Tibial nerve (tissue), 4 donors: Measurements from ENCODE around the gene VGF. TPM values are rescaled to one million over a fixed set of nuclear protein-coding genes. Genes with fewer than 3 reads are reported as not detected.

Source experiments
- DNase-seq, 2 donors: peaks; one replicate each; pipeline ENCODE4 v3.0.0-alpha.2; 2019; ENCODE audit warnings: low spot score in 2 of 2
- H3K27ac ChIP-seq, 4 donors: fragments of 200-600 bp; sonication (generic) in 3 of 4; one replicate each; pipeline ENCODE4 v1.5.1; 2017 to 2019; ENCODE audit warnings: mild to moderate bottlenecking in 1 of 4
- H3K27me3 ChIP-seq, 2 donors: fragments of 200-600 bp; sonication (generic) in 1 of 2; one replicate each; pipeline versions ENCODE4 v1.5.1 to v1.6.0; 2017 to 2019
- H3K36me3 ChIP-seq, 3 donors: fragments of 200-600 bp; sonication (generic); one replicate each; pipeline ENCODE4 v1.5.1; 2018 to 2019
- H3K4me1 ChIP-seq, 4 donors: fragments of 200-600 bp; sonication (generic) in 3 of 4; one replicate each; pipeline ENCODE4 v1.5.1; 2017 to 2019
- H3K4me3 ChIP-seq, 4 donors: fragments of 200-600 bp; sonication (generic) in 3 of 4; one replicate each; pipeline ENCODE4 v1.5.1; 2017 to 2019; ENCODE audit warnings: mild to moderate bottlenecking in 1 of 4, moderate library complexity in 1 of 4
- H3K9me3 ChIP-seq, 4 donors: fragments of 200-600 bp; sonication (generic) in 3 of 4; one replicate each; pipeline ENCODE4 v1.5.1; 2017 to 2019
- EP300 ChIP-seq, 2 donors: sonication (generic); formaldehyde crosslinking; IDR thresholded peaks; one replicate each; pipeline ENCODE4 v1.6.1; 2017; ENCODE audit warnings: antibody characterized with exemption in 2 of 2, mild to moderate bottlenecking in 1 of 2
- POLR2A ChIP-seq, 2 donors: fragments of 450-650 bp; IDR thresholded peaks; one replicate each; pipeline ENCODE4 v1.6.1; 2017; ENCODE audit warnings: antibody characterized with exemption in 2 of 2, mild to moderate bottlenecking in 2 of 2, moderate library complexity in 2 of 2
- WGBS, 2 donors: methylation state at CpG; one replicate each; pipeline ENCODE4 v1.1.5; 2018; 5-methylcytosine and 5-hydroxymethylcytosine counted together
- total RNA-seq, 4 donors: library from RNA; depleted of rRNA; stranded (reverse); fragments of >200 nt; gene quantifications; one replicate each; pipeline ENCODE4 v1.1.0, GENCODE V29; 2016
- TF ChIP-seq, protein P1 (sequence below), 5 experiments: fragments of 200-600 bp in 3 of 5; fragments of 450-650 bp in 2 of 5; sonication (generic) in 3 of 5; IDR thresholded peaks; one replicate each; pipeline ENCODE4 v1.5.1; 2016 to 2019; ENCODE audit warnings: antibody characterized with exemption in 5 of 5, mild to moderate bottlenecking in 3 of 5, moderate library complexity in 2 of 5

Gene VGF
- total RNA-seq, 4 donors from 2014 or later = 1.0 TPM; not detected in 3

- no peak for DNase-seq
- TF ChIP-seq POLR2A (IDR thresholded peaks at IDR 0.05) (no peak), EP300 (IDR thresholded peaks at IDR 0.05) (no peak)
- TF ChIP-seq, protein P1, sequence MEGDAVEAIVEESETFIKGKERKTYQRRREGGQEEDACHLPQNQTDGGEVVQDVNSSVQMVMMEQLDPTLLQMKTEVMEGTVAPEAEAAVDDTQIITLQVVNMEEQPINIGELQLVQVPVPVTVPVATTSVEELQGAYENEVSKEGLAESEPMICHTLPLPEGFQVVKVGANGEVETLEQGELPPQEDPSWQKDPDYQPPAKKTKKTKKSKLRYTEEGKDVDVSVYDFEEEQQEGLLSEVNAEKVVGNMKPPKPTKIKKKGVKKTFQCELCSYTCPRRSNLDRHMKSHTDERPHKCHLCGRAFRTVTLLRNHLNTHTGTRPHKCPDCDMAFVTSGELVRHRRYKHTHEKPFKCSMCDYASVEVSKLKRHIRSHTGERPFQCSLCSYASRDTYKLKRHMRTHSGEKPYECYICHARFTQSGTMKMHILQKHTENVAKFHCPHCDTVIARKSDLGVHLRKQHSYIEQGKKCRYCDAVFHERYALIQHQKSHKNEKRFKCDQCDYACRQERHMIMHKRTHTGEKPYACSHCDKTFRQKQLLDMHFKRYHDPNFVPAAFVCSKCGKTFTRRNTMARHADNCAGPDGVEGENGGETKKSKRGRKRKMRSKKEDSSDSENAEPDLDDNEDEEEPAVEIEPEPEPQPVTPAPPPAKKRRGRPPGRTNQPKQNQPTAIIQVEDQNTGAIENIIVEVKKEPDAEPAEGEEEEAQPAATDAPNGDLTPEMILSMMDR (IDR thresholded peaks at IDR 0.05) = no peak
- H3K4me1 ChIP-seq = peaks cover 0 to 51% (median 27%) of the 10 kb centered on the region in 4 donors
- peaks cover 3 to 100% of the 10 kb centered on the region in 2 donors for H3K27me3 ChIP-seq
- no peak overlapping the region for H3K4me3 ChIP-seq
- no peaks in the 10 kb centered on the region for H3K9me3 ChIP-seq
- no peaks in the 10 kb centered on the region for H3K36me3 ChIP-seq
- WGBS, 2 donors = 1 to 2% methylated on average over 31 to 36 of the region's 79 CpGs
- no peak overlapping the region for H3K27ac ChIP-seq
Measured at GRCh38 chr7:101172005-101172853, 6.9 kb upstream of the VGF start.

DNA sequence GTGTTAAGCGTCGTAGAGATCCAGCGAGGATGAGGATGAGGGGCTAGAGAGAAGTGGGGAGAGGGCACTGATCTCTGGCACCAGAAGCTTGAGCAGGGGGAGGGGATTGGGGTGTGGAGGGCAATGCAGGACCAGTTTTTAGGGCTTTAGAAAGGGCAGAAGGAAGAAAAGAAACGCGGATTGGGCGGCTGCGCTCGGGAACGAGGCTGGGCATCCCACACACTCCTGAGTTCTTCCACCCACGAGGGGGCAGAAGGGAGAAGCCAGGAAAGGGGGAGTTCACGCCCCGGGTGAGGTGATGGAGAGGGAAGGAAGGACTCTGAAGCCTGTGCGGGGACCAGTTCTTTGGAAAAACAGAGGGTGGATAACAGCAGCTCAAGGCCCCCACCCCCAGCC, 6.1 kb upstream of the VGF start:
- DNase-seq = no peak
- peaks cover 0 to 56% (median 27%) of the 10 kb centered on the region in 4 donors for H3K4me1 ChIP-seq
- TF ChIP-seq POLR2A (IDR thresholded peaks at IDR 0.05) = no peak
- TF ChIP-seq, protein P1 (IDR thresholded peaks at IDR 0.05) = no peak
- no peak for TF ChIP-seq EP300 (IDR thresholded peaks at IDR 0.05)
- no peak overlapping the region for H3K27ac ChIP-seq
- peaks cover 3 to 100% of the 10 kb centered on the region in 2 donors for H3K27me3 ChIP-seq
- H3K4me3 ChIP-seq = no peak overlapping the region
- H3K36me3 ChIP-seq = no peaks in the 10 kb centered on the region
- no peaks in the 10 kb centered on the region for H3K9me3 ChIP-seq
- 1 to 3% methylated on average over 12 to 13 of the region's 13 CpGs for WGBS, 2 donors

GRCh38 chr7:101170617-101171441, 5.5 kb upstream of the VGF start:
- no peak overlapping the region for H3K27ac ChIP-seq
- TF ChIP-seq, protein P1 (IDR thresholded peaks at IDR 0.05) = no peak
- no peak for TF ChIP-seq EP300 (IDR thresholded peaks at IDR 0.05)
- no peak for TF ChIP-seq POLR2A (IDR thresholded peaks at IDR 0.05)
- WGBS, 2 donors = 3% methylated on average over 17 of the region's 17 CpGs
- peaks cover 0 to 62% (median 29%) of the 10 kb centered on the region in 4 donors for H3K4me1 ChIP-seq
- H3K27me3 ChIP-seq = peaks cover 8 to 100% of the 10 kb centered on the region in 2 donors
- no peak overlapping the region for H3K4me3 ChIP-seq
- DNase-seq = no peak
- H3K36me3 ChIP-seq = no peaks in the 10 kb centered on the region
- H3K9me3 ChIP-seq = no peaks in the 10 kb centered on the region

- H3K36me3 ChIP-seq = no peaks in the 10 kb centered on the region
- H3K4me3 ChIP-seq = no peak overlapping the region
- no peak overlapping the region for H3K27ac ChIP-seq
- no peak for TF ChIP-seq POLR2A (IDR thresholded peaks at IDR 0.05)
- TF ChIP-seq EP300 (IDR thresholded peaks at IDR 0.05) = no peak
- TF ChIP-seq, protein P1 (IDR thresholded peaks at IDR 0.05) = peak; percentile 70 to 86 (median 84)
- WGBS, 2 donors = 2 to 3% methylated on average over 15 to 26 of the region's 33 CpGs
- H3K9me3 ChIP-seq = no peaks in the 10 kb centered on the region
- H3K4me1 ChIP-seq = peaks cover 0 to 71% (median 38%) of the 10 kb centered on the region in 4 donors
- DNase-seq = peak; percentile 29 to 63
- H3K27me3 ChIP-seq = peaks cover 10 to 100% of the 10 kb centered on the region in 2 donors
Measured at GRCh38 chr7:101169838-101170551, 4.6 kb upstream of the VGF start.
